ENCODE data around the gene NUP188. TPM values are rescaled to one million over a fixed set of nuclear protein-coding genes. Genes with fewer than 3 reads are reported as not detected.
"Not testable (repeated sequence)": the region's sequence is repeated elsewhere in the genome, so short reads cannot be mapped to it uniquely, and the experiment has no call there.

Gene NUP188
- total and polyA plus RNA-seq, 2 donors (not counting 1 experiment from before 2014, with no cell fraction given): 28.8 to 31.4 TPM

- Histone ChIP-seq H3K4me1 (ENCODE audit: control insufficient read depth, extremely low read depth, insufficient read depth, low read length) (peaks cover 4% of the 10 kb centered on the region), H3K9ac (ENCODE audit: insufficient read depth, low read length) (no peak overlapping the region), H3K27me3 (ENCODE audit: control insufficient read depth, insufficient read depth, low read length) (no peaks in the 10 kb centered on the region), H3K4me2 (ENCODE audit: extremely low read depth, insufficient read depth, low read length) (no peak overlapping the region), H3K4me3 (replicated peaks in 1 of 4; ENCODE audit: control extremely low read depth in 1 of 4, insufficient read depth in 1 of 4, low read depth in 3 of 4, low read length in 4 of 4) (no peak overlapping the region), H2AFZ (ENCODE audit: low read length) (no peak overlapping the region), H4K20me1 (ENCODE audit: control insufficient read depth, extremely low read depth, insufficient read depth, low read length) (no peaks in the 10 kb centered on the region), H3K9me3 (ENCODE audit: control insufficient read depth, insufficient read depth, low read depth, low read length) (no peaks in the 10 kb centered on the region), H3K79me2 (ENCODE audit: control insufficient read depth, insufficient read depth, low read length) (peaks cover 9% of the 10 kb centered on the region), H3K36me3 (ENCODE audit: control insufficient read depth, insufficient read depth, low read length) (no peaks in the 10 kb centered on the region), H3K27ac (ENCODE audit: insufficient read depth, low read length) (no peak overlapping the region)
- no peak for TF ChIP-seq EZH2 (IDR thresholded peaks at IDR 0.05; ENCODE audit: low read length, missing control alignments)
- no peak for TF ChIP-seq CTCF (conservative IDR thresholded peaks at IDR 0.05 in 1 of 2, IDR thresholded peaks at IDR 0.05 in 1 of 2; ENCODE audit: low read depth in 1 of 2, low read length in 2 of 2)
- DNase-seq (ENCODE audit: low read depth in 2 of 2): no peak
These were observed 84.0 kb downstream of the NUP188 start for GRCh38 chr9:129031514-129031913.

- H3K4me2 ChIP-seq (ENCODE audit: extremely low read depth, insufficient read depth, low read length): no peak overlapping the region
- H3K9me3 ChIP-seq (ENCODE audit: control insufficient read depth, insufficient read depth, low read depth, low read length): no peaks in the 10 kb centered on the region
- H3K79me2 ChIP-seq (ENCODE audit: control insufficient read depth, insufficient read depth, low read length): peaks cover 7% of the 10 kb centered on the region
- no peak overlapping the region for H2AFZ ChIP-seq (ENCODE audit: low read length)
- TF ChIP-seq CTCF (conservative IDR thresholded peaks at IDR 0.05 in 1 of 2, IDR thresholded peaks at IDR 0.05 in 1 of 2; ENCODE audit: low read depth in 1 of 2, low read length in 2 of 2): no peak
- TF ChIP-seq EZH2 (IDR thresholded peaks at IDR 0.05; ENCODE audit: low read length, missing control alignments): no peak
- no peaks in the 10 kb centered on the region for H3K27me3 ChIP-seq (ENCODE audit: control insufficient read depth, insufficient read depth, low read length)
- H3K9ac ChIP-seq (ENCODE audit: insufficient read depth, low read length): no peak overlapping the region
- H3K27ac ChIP-seq (ENCODE audit: insufficient read depth, low read length): no peak overlapping the region
- no peaks in the 10 kb centered on the region for H4K20me1 ChIP-seq (ENCODE audit: control insufficient read depth, extremely low read depth, insufficient read depth, low read length)
- H3K4me3 ChIP-seq (replicated peaks in 1 of 4; ENCODE audit: control extremely low read depth in 1 of 4, insufficient read depth in 1 of 4, low read depth in 3 of 4, low read length in 4 of 4): no peak overlapping the region
- DNase-seq (ENCODE audit: low read depth in 2 of 2): no peak
- H3K4me1 ChIP-seq (ENCODE audit: control insufficient read depth, extremely low read depth, insufficient read depth, low read length): peaks cover 4% of the 10 kb centered on the region
- H3K36me3 ChIP-seq (ENCODE audit: control insufficient read depth, insufficient read depth, low read length): no peaks in the 10 kb centered on the region
These were observed 85.2 kb downstream of the NUP188 start for GRCh38 chr9:129032541-129033159.

GRCh38 chr9:129033216-129033615 lies 85.7 kb downstream of the NUP188 start:
- Histone ChIP-seq H3K9ac (ENCODE audit: insufficient read depth, low read length) (no peak overlapping the region), H3K79me2 (ENCODE audit: control insufficient read depth, insufficient read depth, low read length) (peaks cover 11% of the 10 kb centered on the region), H3K4me3 (replicated peaks in 1 of 4; ENCODE audit: control extremely low read depth in 1 of 4, insufficient read depth in 1 of 4, low read depth in 3 of 4, low read length in 4 of 4) (no peak overlapping the region), H3K4me2 (ENCODE audit: extremely low read depth, insufficient read depth, low read length) (no peak overlapping the region), H3K27ac (ENCODE audit: insufficient read depth, low read length) (no peak overlapping the region), H3K27me3 (ENCODE audit: control insufficient read depth, insufficient read depth, low read length) (no peaks in the 10 kb centered on the region), H3K9me3 (ENCODE audit: control insufficient read depth, insufficient read depth, low read depth, low read length) (no peaks in the 10 kb centered on the region), H4K20me1 (ENCODE audit: control insufficient read depth, extremely low read depth, insufficient read depth, low read length) (no peaks in the 10 kb centered on the region), H3K36me3 (ENCODE audit: control insufficient read depth, insufficient read depth, low read length) (no peaks in the 10 kb centered on the region), H3K4me1 (ENCODE audit: control insufficient read depth, extremely low read depth, insufficient read depth, low read length) (peaks cover 8% of the 10 kb centered on the region), H2AFZ (ENCODE audit: low read length) (no peak overlapping the region)
- no peak for DNase-seq (ENCODE audit: low read depth in 2 of 2)
- TF ChIP-seq EZH2 (IDR thresholded peaks at IDR 0.05; ENCODE audit: low read length, missing control alignments) (no peak), CTCF (conservative IDR thresholded peaks at IDR 0.05 in 1 of 2, IDR thresholded peaks at IDR 0.05 in 1 of 2; ENCODE audit: low read depth in 1 of 2, low read length in 2 of 2) (no peak)

- DNase-seq (ENCODE audit: low read depth in 2 of 2); H3K27me3 ChIP-seq (ENCODE audit: control insufficient read depth, insufficient read depth, low read length); H3K36me3 ChIP-seq (ENCODE audit: control insufficient read depth, insufficient read depth, low read length); H3K9me3 ChIP-seq (ENCODE audit: control insufficient read depth, insufficient read depth, low read depth, low read length); H3K4me1 ChIP-seq (ENCODE audit: control insufficient read depth, extremely low read depth, insufficient read depth, low read length); H4K20me1 ChIP-seq (ENCODE audit: control insufficient read depth, extremely low read depth, insufficient read depth, low read length): not testable (repeated sequence)
- Histone ChIP-seq H3K27ac (ENCODE audit: insufficient read depth, low read length) (peak overlapping the region; percentile 44), H3K79me2 (ENCODE audit: control insufficient read depth, insufficient read depth, low read length) (peaks cover 13% of the 10 kb centered on the region), H3K9ac (ENCODE audit: insufficient read depth, low read length) (peak overlapping the region; percentile 5), H3K4me2 (ENCODE audit: extremely low read depth, insufficient read depth, low read length) (peak overlapping the region; percentile 93), H3K4me3 (replicated peaks in 1 of 4; ENCODE audit: control extremely low read depth in 1 of 4, insufficient read depth in 1 of 4, low read depth in 3 of 4, low read length in 4 of 4) (peak overlapping the region; percentile 52 to 95 (median 70)), H2AFZ (ENCODE audit: low read length) (peak overlapping the region; percentile 98)
These were observed 88.3 kb downstream of the NUP188 start for GRCh38 chr9:129035838-129036237.
